NCI-H187 treated with DMSO at 0.1 percent for 48 hours (cell line): ENCODE data around the gene HOXB3.

ENCODE experiments used
- DNase-seq: peaks from one replicate; lab custom pipeline; 2025; lab: John Stamatoyannopoulos, UW

The HOXB3 gene

DNA sequence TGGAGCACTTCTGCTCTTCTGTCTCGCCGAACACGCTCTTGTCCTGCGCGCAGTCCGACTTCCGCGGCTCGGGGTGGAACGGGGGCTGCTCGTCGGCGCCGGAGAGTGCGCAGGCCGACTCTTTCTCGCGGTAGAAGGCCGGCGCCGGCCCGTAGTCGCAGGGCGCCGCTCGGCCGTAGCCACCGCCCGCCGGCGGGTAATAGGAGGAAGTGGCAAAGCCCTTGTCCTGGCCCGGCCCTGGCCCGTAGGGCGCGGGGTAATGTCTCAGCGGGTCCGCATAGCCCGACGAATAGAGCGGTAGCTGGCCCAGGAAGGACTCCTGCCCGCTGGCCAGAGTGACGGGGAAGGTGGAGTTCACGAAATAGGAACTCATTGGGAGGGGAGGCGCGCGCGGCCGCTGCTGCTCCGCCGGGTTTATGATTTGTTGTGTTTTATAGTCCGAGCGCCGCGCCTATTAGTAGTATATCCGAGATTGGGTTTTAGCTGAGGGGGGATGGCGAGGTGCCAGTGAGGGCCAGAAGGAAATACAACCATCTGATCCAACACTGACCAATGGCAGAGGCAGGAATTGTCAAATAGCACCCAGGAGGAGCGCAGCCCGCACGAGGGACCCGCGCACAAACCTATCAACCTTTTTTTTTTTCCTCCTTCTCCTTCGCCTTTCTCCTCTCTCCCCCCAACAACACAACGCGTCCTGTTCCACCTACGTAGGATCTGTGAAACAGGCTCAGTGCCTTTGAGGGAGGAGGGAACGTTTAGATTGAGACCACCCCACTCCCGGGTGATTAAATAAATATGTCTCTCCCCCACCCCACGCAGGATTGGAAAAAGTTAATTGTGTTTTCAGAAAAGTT lies 8.0 kb upstream of the HOXB3 start:
- no peak for DNase-seq

DNA sequence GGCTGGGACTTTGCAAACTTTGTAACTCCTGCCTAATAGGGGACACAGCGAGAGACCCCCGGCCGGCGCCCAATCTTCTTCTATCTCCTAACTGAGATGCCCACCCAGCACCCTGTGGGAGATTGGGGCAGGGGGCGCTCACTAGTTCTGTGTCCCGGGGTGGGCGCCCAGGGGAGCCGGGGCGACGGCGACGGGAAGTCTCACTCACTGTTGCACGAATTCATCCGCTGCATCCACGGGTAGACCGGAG lies 7.4 kb upstream of the HOXB3 start:
- no peak for DNase-seq

DNA sequence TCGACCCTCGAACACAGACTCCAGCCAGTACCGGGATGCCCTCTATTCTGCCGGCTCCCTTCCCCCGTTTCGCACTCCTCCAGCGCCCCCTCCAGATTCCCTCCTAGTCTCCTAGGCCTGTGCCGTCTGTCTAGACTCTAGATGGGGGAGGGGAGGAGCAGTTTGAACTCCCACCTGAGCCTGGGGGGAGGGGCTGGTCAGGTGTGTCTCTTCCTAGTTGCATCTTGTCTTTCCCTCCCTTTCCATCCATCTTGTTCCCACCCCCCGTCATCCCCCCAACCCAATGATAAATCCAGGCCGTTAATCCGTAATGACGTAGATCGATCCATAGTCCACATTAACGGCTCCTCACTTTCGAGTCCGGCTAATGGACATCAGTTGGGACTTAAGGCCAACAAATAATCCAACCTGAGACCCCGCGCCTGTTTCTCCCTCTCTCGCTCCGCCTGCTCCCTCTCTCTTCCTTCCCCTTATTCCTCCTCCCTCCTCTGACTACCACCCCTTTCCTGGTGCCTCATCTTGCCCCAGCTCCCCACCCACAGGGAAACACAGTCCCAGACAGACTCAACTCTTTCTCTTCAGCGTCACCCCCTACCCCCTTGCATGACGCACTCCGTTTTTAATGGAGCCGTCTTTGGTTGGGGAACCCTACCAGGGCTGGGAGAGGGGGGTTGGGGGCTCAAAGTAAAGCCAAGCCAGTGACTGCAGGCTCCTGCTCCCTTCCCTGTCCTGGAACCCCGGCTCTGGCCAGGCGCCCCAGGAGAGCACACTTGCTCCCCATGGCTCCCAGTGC lies 6.9 kb upstream of the HOXB3 start:
- DNase-seq: peak; percentile 83

DNA sequence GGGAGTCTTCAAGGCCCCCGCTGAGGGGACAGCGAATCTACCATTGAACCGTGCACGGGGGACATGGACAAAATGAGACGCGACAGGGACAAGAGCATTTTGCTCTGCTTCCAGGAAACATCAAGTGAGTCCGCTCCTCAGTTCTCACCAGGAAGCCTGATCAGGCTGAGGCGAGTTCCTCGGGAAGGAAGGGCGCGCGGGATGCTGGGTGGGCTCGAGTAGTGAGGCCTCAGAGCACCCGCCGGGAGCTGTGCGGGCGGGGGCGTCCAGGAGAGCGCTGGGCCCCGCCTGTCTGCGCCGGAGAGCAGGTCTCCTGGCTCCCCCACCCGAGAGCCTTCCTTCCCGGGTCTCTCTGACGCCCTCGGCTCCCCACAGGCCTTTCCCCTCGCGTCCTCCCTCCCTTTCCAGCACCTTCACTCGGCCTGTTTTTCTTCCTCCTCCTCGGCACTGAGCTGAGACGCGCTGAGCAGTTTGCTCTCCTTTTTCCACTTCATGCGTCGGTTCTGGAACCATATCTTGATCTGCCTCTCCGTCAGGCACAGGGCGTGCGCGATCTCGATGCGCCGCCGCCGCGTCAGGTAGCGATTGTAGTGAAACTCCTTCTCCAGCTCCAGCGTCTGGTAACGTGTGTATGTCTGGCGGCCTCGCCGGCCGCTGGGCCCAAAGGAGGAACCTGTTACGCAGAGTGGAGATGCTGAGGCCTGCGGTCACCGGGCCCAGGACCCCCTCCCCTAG lies 6.1 kb upstream of the HOXB3 start:
- no peak for DNase-seq

DNA sequence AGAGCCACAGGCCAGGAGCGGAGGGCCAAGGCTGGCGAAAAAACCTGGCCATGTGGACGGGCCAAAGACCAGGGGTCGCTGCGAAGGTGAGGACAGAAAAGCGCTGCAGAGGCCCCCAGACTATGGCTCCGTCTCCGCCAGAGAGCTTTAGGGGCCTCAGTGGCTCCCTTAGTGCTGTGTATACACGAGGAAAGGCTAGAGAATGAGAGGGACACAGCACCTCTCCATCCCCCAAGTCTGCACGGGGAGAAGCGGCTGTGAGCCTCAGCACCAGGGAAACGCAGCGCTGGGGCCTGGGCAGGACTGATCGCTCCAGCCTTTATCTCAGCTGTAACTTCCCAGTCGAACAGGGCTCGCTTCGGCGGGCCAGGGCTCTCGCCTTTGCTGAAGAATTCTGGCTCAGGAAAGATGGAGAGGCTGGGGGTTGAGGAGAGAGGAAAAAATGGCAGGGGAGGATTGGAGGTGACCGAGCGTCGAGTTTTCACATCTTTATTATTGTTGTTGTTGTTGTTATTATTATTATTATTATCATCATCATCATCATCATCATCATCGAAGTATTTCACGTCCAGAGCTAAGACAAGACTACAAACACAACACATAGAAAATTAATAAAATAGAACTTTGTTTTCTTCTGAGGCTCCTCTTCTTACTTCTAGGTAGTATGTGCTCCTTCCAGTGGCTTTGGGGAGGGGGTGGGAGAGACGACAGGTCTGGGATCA lies 5.4 kb upstream of the HOXB3 start:
- DNase-seq: no peak

DNA sequence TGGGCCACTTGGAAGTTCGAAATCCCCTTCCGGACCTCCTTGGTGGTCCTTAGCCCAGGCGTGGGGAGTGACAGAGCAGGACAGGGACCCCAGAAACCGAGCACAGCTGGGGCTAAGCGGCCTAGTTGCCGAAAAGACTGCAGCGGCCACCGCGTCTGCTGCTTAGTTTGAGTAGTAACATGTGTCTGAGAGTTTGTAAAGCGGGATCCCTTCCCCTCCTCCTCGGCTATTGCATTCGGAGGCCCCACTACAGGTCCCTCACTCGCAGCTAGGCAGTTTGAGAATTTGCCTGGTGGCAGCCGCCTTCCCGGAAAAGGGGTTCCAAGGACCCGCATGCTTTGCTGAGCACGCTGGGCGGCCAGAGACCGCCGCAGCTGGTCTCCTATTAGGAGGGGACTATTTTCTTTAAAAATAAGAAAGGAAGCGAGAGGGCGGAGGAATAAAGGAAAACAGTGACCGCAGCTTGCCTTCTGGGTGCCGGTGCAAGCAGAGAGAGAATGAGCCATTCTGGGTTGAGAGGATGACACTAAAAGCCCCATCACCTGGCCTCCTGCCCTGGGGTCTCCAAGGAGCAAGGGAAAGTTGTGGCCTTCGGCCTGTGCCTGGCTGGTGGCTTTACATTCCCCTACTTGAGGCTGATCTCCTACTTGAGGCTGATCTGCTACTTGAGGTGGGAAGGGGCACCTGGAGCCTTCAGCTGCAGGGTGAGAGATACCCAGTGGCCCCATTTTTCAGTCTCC lies 4.7 kb upstream of the HOXB3 start:
- DNase-seq: no peak

DNA sequence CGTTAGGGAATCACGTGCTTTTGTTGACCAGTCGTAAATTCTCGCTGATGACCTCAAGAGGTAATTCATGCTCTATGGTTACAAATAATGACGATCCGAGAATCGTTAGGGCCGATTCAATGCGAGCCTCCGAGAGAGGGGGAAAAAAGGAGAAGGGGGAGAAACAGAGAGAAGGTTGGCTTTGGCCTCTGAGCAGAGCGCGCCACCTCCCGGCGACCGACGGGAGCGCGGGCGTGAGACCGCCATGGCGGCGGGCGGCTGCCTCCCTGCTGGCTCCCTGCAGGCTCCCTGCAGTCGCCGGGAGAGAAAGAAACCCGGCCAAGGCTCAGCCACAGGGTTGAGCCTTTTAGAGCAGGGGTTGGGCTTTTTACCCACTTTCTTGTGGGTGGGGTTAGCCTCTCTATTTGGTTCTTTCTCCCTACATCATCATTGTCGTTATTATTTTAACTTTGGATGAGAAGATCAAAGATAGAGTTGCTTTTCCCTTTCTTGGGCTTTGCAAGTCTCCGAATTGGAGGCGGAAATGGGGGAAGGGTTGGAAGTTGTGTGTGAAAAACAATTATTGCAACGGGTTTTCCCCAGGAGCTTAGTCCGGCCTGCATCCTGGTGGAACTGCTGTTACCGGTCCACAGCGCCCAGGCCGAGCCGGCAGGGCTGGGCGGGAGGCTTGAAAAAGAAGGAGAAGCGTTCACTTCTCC lies 3.9 kb upstream of the HOXB3 start:
- DNase-seq: peak; percentile 94

DNA sequence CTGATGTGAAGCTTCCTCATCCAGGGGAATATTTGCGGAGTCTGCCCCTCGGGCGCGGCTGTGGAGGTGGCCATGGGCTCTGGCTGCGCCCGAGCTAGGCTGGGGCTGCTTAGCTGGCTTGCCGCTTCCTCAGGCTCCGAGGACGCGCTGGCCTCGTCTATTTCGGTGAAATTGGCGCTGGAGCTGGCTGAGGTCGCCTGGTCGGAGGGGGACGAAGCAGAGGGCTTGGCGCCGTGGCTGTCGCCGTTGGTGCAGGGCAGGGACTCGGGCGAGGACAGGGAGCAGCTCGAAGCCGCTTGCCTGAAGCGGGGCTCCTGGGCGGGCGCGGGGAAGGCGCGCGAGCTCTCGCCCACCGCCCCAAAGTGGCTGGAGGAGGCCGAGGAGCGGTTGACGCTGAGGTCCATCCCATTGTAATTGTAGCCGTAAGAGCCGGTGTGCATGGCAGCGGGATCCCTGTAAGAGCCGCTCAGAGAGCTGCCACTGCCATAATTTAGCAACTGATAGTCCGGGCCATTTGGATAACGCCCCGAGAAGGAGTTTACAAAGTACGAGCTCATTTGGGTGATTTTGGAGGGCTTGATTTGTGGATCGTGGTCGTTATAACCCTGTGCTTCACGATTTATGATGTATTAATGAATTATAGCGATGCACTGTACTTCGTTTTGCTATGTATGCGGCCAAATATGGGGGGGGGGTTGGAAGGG lies 3.2 kb upstream of the HOXB3 start, which contains the start of gene HOXB5:
HOXB5 (minus strand) TSS at position 654 of the 704 bp plus-strand sequence; CDS start at position 557, 97 bp downstream.
- DNase-seq: no peak

DNA sequence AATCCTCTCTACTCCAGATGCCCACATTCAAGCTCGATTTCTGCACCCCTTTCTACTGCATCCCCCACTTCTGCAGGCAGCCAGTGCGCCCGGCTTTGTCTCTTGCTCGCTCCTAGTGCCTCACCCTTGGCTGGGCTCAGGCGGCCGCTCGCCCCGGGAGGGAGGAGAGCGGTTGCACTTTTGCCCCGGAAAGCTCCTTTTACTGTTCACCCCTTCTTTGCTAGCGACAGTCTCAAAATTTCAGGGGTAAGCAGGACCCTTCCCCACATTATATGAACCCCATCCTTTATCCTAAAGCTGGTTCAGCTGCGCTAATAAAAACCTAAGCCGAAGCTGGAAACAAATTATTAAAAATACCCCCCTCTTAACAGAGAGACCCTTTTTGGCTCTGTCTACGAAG lies 2.5 kb upstream of the HOXB3 start:
- no peak for DNase-seq

DNA sequence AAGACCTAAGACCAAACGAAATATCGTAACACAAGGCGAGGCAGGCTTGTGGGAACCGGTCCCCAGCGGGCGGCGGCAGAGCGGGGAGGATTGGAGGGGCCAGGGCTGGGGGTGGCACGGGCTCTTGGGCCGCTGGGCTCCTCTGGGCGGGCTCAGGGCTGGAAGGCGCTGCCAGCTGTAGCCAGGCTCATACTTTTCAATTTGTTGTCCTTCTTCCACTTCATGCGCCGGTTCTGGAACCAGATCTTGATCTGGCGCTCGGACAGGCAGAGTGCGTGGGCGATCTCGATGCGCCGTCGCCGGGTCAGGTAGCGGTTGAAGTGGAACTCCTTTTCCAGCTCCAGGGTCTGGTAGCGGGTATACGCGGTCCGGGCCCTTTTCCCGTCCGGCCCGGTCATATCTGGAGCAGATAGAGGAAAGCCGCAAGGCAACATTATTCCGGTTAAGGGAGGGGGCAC lies 2.0 kb upstream of the HOXB3 start:
- no peak for DNase-seq

DNA sequence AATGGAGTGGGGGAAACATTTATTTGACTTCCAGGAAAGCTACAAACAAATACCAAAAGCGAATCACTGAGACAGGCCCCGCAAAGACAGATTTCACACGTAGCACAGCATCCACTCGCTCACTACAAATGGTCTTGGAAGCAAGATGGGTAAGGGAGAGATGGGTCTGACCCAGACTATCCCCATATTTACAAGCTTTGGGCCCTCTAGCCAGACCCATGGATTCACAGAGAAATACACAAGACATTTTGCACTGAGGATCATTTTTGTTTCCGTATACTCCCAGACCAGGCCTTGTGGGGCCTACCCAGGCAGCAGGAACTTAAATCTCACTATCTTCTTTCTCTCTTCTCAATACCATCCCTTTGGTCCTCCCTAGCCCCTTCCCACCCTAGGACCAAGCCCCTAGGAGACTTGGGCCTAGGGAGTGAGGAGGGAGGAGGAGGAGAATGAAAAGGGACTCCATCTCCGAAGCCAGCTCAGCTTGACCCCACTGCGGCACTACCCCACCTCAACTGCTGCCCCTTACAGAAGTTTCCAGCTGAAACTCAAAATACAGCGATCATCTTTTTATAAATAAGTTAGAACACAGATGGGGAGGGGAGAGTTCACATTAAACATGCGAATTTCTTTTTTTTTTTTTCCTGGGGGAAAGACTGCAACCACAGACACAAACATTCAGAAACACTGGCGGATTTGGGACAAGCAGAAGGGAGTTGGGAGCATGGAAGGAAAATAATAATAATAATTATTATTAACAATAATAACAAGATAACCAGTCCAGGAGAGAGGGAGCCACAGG lies 1.4 kb upstream of the HOXB3 start:
- DNase-seq: no peak

DNA sequence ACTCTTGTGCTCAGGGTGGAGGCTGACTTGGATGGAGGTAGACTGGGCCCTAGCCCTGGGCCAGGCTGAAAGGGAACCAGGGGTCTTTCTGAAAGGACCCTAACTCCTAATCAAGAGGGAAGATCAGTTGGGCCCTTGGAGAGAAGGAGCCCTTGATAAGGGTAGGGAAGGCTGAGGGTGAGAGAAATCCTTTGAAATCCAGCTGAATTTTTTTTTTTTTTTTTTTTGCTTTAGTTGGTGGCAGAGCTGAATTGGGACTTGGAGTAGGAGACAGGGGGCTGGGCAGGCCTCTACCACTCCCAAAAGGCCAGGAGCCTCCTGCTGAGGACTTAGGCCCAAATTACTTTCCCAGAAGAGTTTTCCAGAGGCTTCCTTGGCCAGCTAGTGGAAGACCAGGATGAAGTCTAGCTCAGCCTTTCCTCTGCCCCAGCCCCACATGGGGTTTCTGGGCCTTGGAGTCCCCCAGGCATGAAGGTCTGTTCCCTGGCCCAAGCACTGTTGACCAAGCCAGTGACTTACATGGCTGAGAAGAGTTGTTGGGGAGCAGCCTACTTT lies 643 bp upstream of the HOXB3 start:
- no peak for DNase-seq

DNA sequence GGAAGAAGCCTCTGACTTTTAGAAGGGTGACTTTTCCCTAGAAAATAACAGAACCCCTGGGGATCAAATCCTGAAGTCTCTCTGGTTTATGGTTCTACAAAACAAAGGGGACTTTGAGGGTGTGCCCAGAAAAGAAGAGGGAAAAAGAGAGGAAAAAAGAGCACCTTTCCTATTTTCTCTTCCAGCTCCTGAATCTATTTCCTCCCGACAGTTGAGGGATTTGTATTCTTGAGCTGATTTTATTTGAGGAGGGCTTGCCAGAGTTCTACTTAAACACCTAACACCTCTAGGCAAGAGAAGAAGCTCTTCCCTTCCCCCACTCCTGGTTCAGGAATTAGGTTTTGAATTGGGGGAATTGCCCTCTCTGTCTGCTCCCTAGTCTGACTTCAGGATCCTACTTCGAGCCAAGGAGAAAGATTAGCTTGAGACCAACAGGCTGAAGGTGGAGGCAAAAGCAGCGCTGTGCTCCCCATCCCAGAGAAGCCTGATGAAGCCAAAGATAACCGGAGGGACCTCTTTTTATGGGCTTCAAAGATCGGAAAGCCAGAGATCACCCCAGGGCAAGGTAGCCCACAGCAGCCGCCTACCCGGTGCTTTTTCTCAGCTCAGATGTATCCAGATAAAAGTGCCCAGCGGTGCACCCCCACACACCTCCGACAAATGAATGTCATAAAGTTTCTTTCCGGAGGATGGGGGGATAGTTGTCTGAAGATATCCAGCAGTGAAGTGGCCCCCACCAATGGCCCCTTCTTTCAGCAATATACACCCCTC lies 796 bp downstream of the HOXB3 start:
- DNase-seq: no peak

DNA sequence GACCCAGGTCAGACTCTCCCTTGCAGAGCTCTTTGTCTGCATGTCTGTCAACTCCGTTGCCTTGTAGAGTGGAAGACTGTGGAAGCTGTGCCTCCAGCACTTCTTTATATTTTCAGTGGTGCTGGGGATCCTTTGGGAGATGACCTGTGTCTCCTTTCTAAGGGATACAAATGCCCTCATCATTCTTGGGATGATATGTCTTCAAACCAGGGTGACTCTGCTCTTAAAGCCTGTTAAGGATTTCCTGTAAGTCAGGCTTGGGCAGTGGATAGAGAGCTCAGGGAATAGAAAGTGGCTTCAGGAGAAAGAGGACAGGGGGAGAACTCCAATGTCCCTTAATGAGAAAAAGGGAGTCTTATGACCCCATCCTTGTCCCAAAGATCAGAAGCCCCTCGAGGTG lies 1.5 kb downstream of the HOXB3 start:
- no peak for DNase-seq

DNA sequence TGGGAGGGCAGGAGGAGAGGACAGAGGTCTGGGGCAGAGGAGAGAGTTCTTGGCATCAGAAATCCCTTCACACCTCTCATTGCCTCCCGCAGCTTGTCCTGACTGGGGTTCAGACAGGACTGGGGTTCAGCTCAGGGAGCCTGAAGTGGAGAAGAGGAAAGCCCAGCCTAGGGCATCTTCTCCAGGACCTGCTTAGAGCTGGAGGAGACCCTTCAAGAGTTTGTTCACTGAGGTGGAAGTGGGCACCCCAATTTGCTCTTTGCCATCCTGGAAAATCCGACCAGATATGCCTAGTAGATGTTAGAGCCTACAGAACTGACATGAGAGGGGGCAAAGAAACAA lies 2.0 kb downstream of the HOXB3 start:
- no peak for DNase-seq

DNA sequence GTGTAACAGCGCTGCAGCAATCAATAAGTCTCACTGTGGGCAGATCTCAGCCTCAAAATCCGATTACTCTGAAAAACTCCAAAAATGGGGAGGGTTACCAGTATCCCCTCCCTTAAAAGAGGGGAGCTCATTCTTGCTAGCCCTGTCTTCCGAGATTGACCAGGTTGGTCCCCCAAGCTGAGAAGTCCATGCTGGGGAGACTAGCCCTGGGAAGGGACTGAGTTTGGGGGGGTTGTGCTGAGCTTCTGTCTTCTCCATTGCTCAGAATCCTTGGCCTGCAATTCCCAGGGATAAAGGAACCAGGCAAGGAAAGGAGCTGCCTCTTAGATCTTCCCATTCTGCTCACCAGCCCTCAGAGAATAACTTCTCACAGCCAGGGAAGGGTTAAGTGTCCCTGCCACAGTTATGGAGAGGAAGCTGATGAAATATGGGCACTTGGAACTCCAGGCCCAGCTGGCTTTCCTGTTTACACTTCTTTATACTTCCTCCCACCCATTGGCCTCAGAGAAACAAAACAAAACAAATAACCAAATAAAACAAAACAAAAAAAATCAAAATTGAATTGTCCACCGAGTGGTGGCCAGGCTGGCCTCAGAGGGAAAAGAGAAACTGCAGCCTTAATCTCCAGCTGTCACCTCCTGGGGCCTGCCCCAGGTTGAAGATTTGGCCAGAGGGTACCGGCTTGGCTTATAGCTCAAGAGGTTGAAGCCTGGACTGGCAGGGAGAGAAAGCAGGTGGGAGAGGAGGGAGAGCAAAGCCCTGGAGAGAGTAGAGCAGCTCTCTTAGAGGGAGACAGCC lies 2.6 kb downstream of the HOXB3 start:
- DNase-seq: peak; percentile 84
